GM18505 (cell line): ENCODE results near the gene SRM.
"Not testable (repeated sequence)": the region's sequence is repeated elsewhere in the genome, so short reads cannot be mapped to it uniquely, and the experiment has no call there.

Experiments
- ATAC-seq: cut with Tn5 transposase; IDR thresholded peaks from one replicate; pipeline ENCODE4 v1.9.1; 2021; ENCODE audit not compliant: unreplicated experiment
- POLR2A ChIP-seq: IDR thresholded peaks from 4 replicates; pipeline ENCODE4 v1.6.1; 2011; ENCODE audit warnings: borderline replicate concordance; ENCODE audit not compliant: insufficient read depth, insufficient read length; ENCODE audit errors: extremely low read depth

Gene SRM

DNA sequence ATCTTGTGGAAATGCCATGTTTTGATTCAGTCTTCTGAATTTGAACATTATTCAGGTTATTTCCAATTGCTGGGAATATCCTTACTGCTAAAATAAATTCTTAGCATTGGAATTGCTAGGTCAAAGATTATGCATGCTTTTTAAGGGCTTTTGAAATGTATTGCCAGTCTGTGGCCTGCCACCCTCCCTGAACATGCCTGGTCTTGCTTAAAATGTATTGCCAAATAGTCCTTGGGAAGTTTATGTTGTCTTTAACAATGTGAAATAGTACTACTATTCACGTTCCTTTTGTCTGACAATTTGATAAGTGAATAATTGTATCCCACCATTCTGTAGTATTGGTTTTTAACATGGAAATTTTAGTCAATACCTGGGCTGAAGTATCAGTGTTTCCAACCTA, 33.8 kb downstream of the SRM start:
- no peak for ATAC-seq
- TF ChIP-seq POLR2A: no peak

DNA sequence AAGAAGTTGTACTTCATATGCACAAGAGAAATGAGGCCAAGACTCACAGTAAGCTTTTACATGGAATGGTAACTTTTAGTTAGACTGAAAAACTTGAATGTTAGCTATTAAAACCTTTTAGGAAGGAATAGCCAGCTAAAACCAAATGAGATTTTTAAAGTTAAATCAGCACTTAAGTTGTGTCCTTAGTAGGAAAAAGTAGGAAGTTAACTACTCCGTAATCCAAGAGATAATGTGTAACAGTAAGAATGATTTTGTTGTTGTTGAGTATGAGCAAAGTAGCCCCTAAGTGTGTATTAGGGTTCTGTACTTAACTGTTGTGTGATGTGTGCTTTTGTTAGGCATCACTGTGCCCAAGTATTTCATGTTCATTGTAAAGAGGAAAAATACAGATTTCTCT, 34.2 kb downstream of the SRM start:
- no peak for TF ChIP-seq POLR2A
- no peak for ATAC-seq

DNA sequence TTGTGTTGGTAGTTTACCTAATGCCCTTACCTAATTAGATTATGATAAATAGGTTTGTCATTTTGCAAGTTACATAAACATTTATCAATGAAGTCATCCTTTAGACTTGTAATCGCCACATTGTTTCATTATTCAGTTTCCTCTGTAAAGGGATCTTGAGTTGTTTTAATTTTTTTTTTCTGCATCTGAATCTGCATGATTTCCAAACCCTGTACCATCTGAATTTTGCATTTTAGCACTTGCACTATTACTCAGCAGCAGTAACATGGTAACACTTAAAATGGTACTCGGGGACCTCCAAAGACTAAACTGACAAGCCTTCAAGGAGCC, 35.0 kb downstream of the SRM start:
- no peak for ATAC-seq
- TF ChIP-seq POLR2A: no peak

DNA sequence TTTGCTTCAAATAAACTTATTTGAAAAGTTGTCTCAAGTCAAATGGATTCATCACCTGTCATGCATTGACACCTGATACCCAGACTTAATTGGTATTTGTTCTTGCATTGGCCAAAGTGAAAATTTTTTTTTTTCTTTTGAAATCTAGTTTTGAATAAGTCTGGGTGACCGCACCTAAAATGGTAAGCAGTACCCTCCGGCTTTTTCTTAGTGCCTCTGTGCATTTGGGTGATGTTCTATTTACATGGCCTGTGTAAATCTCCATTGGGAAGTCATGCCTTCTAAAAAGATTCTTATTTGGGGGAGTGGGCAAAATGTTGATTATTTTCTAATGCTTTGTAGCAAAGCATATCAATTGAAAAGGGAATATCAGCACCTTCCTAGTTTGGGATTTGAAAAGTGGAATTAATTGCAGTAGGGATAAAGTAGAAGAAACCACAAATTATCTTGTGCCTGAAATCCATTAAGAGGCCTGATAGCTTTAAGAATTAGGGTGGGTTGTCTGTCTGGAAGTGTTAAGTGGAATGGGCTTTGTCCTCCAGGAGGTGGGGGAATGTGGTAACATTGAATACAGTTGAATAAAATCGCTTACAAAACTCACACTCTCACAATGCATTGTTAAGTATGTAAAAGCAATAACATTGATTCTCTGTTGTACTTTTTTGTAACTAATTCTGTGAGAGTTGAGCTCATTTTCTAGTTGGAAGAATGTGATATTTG, 35.5 kb downstream of the SRM start:
- no peak for ATAC-seq
- no peak for TF ChIP-seq POLR2A

DNA sequence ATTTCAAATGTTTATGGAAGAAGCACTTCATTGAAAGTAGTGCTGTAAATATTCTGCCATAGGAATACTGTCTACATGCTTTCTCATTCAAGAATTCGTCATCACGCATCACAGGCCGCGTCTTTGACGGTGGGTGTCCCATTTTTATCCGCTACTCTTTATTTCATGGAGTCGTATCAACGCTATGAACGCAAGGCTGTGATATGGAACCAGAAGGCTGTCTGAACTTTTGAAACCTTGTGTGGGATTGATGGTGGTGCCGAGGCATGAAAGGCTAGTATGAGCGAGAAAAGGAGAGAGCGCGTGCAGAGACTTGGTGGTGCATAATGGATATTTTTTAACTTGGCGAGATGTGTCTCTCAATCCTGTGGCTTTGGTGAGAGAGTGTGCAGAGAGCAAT, 36.6 kb downstream of the SRM start:
- no peak for ATAC-seq
- TF ChIP-seq POLR2A: no peak

DNA sequence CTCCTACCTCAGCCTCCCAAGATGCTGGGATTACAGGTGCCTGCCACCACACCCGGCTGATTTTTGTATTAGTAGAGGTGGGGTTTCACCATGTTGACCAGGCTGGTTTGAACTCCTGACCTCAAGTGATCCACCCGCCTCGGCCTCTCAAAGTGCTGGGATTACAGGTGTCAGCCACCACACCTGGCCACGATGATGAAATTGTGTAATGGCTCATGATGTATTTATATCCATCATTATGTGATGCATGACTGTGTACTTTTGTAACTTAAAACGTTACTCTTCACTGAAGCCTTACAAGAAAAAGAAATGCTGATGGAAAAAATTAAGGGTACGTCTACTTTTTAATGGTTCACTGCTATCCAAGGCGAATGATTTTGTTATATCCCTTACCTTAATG, 39.8 kb downstream of the SRM start:
- ATAC-seq: no peak
- no peak for TF ChIP-seq POLR2A

DNA sequence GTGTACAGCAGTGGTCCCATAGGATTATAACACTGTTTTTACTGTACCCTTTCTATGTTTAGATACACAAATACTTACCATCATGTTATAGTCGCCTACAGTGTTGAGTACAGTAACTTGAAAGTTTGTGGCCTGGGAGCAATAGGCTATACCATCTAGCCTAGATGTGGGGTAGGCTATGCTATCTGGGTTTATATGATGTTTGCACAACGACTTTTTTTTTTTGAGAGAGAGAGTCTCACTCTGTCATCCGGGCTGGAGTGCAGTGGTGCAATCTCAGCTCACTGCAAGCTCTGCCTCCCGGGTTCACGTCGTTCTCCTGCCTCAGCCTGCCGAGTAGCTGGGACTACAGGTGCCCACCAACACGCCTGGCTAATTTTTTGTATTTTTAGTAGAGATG, 40.5 kb downstream of the SRM start:
- ATAC-seq: not testable (repeated sequence)

DNA sequence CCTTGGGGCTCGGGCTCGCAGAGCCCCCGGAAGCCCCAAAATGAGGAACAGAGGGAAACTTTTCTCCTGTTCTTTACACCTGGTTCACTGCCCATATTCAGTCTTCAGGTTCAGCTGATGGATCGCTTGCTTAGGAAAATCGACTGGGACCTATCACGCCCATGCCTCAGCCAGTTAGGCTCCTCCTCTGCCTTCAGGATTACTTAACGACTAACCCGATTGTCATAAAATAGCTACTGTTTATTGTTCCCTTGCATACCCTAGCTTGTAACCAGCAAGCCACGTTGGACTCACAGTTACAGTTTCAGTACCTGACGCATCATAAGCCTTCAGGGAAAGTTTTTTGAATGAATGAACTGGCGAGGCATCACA, 46.7 kb downstream of the SRM start:
- no peak for ATAC-seq
- no peak for TF ChIP-seq POLR2A

DNA sequence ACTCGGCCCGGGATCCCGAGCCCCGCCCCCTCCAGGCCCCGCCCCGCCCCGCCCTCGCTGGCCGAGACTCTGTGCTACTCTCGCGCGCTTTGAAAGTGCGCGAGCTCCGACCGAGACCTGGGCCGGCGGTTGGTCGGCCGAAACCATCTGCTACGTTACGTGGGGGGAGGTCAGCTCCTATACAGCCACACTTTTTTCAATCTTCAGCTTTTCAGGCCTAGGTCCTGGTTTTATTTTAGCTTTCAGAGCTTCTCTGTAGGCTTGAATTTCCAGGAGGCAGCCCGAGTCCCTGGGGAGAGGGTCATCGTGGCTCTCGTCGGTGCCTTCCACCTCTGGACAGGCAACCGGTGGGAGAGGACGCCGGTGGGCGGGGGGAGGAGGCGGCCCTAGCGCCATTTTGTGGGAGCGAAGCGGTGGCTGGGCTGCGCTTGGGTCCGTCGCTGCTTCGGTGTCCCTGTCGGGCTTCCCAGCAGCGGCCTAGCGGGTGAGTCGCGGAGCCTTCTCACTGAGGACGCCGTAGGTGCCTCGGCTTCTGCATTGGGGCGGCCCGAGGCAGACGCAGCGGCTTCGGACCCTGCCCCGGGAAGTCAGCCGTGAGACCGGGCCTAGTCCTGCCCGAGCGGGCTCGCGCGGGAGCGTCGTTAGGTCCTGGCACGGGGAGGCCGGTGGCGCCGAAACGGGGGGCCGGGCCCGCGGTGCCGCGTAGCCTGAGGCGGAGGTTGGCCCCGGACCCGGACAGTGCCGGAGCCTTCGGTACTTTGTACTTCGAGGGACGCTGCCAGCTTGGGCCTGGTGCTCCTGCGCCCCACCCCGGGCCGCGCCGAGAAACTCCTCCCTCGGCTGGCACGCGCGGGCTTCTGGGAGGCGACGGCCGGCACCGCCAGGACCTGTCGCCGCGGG, 47.3 kb downstream of the SRM start, which contains the start of gene TARDBP:
TSS of gene TARDBP (plus strand) at position 395 of the 900 bp plus-strand sequence. CDS start 1,074 bp downstream, outside the sequence.
- ATAC-seq: peak; percentile 83
- peak; percentile 90 for TF ChIP-seq POLR2A
